ENCODE measurements around the gene PIP4K2C.
"Not testable (repeated sequence)": the region's sequence is repeated elsewhere in the genome, so short reads cannot be mapped to it uniquely, and the experiment has no call there.

PIP4K2C gene

DNA sequence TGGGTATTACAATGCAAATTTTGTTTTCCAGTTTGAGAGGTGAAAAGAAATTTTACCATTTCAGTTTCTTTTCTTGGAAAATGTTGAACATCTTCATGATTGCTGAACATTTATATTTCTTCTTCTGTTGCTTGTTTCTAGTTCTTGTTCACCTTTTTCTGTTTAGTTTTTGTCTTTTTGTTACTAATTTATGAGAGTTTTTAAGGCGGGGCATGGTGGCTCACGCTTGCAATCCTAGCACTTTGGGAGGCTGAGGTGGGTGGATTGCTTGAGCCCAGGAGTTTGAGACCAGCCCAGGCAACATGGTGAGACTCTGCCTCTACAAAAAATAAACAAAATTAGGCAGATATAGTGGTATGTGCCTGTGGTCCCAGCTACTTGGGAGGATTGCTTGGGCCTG, 30.5 kb upstream of the PIP4K2C start:
- no peak for DNase-seq

DNA sequence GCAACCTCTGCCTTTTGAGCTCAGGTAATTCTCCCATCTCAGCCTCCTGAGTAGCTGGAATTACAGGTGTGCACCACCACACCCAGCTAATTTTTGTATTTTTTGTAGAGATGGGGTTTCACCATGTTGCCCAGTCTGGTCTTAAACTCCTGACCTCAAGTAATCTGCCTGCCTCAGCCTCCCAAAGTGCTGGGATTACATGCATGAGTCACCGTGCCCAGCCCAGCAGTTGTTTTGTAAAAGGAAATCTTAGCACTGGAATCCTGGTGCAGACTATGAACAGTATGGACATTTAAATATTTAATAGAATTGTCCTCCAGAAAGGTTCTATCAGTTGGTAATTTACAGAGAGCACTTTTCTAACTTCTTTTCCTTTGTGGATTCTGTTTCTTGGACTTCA, 29.9 kb upstream of the PIP4K2C start:
- DNase-seq: not testable (repeated sequence)

DNA sequence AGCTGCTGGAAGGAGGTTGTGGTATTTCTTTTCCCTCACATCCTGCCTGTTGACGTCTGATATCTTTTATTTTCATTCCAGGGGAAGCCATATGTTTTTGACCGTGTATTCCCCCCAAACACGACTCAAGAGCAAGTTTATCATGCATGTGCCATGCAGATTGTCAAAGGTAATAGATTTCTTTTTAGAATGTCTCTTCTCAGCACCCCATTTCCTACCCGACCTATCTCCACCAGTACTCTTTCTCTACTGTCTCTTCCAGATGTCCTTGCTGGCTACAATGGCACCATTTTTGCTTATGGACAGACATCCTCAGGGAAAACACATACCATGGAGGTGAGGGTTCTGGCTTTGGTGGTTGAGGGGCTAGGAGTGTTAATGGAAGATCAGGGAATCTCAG, 27.6 kb upstream of the PIP4K2C start:
- DNase-seq: no peak

DNA sequence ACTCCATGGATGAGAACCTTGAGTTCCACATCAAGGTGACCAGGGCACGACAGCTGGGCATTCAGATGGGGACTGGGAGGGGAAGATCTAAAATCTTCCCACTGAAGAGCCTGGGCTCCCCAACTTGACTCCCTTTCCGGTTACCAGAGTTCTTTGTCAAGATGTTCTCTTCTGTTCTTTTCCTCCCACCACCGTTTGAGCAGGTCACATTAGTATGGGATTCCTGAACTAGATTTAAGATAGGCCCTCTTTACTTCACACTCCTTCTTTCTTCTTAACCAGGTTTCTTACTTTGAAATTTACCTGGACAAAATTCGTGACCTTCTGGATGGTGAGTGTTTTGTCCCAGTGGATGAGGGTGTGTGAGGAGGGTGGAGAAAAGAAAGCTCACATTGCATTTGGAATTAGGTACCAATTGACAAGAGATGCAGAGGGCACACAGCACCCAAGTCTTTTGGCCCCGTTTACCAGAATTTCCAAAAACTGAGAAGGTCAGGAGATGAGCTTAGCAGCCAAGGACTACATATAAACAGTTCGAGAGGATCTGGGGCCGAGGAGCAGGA, 26.7 kb upstream of the PIP4K2C start:
- DNase-seq: no peak

DNA sequence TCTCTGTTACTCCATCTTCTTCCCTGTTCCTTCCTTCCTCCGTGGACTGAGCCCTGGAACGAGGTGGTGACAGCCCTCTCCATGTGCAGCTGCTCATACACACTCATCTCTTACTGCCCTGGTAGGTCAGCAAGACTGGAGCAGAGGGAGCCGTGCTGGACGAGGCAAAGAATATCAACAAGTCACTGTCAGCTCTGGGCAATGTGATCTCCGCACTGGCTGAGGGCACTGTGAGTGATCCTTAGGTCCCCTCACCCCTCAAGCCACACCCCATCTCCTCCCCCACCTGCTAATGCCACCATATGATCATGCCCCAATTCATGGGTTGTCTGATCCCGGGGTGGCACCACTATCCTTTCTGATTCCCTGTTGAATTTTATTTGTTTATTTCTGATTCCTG, 22.2 kb upstream of the PIP4K2C start:
- DNase-seq: no peak

DNA sequence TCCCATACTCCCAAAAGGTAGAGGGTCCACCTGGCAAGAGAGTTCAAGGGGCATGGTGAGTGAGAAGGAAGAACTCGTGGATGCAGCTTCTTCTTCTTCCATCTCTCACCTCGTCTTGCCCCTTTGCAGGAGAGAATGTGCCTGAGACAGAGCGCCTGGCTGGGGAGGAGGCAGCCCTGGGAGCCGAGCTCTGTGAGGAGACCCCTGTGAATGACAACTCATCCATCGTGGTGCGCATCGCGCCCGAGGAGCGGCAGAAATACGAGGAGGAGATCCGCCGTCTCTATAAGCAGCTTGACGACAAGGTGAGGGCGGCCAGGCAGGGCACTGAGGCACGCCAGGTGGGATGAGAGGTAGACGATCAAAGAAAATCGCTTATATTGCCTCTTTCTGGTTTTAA, 21.1 kb upstream of the PIP4K2C start:
- DNase-seq: no peak

DNA sequence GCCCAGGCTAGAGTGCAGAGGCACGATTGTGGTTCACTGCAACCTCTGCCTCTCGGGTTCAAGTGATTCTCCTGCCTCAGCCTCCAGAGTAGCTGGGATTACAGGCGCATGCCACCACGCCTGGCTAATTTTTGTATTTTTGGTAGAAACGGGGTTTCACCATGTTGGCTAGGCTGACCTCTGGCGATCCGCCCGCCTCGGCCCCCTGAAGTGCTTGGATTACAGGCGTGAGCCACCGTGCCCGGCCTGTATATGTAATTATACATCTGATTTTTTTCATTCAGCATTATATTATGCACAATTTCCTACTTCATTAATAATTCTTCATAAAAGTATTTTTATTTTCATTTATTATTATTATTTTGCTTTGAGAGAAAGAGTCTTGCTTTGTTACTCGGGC, 20.6 kb upstream of the PIP4K2C start:
- not testable (repeated sequence) for DNase-seq

DNA sequence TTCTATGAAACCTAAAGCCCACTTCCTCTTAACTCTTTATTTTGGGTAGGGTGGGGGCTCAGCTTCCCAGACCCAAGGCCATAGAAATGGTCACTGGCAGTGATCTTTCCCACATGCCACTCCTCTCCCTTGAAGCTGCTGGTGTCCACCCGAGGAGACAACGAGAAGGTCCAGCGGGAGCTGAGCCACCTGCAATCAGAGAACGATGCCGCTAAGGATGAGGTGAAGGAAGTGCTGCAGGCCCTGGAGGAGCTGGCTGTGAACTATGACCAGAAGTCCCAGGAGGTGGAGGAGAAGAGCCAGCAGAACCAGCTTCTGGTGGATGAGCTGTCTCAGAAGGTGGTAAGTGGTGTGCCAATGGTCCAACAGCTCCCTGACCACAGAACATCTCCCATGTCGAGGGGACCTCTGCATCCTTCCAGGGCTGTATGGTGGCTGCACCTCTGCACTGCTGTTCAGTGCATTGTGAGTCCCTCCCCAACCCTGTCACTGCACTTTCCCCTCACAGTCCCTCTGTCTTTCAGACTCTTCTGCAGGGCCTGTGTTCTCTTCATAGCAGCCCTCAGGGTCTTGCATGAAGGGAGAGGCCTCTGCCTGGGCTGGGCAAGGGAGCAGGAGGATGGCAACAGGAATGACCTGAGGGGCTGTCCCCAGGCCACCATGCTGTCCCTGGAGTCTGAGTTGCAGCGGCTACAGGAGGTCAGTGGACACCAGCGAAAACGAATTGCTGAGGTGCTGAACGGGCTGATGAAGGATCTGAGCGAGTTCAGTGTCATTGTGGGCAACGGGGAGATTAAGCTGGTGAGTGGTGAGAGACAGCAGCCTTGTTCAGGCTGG, 18.8 kb upstream of the PIP4K2C start:
- no peak for DNase-seq

DNA sequence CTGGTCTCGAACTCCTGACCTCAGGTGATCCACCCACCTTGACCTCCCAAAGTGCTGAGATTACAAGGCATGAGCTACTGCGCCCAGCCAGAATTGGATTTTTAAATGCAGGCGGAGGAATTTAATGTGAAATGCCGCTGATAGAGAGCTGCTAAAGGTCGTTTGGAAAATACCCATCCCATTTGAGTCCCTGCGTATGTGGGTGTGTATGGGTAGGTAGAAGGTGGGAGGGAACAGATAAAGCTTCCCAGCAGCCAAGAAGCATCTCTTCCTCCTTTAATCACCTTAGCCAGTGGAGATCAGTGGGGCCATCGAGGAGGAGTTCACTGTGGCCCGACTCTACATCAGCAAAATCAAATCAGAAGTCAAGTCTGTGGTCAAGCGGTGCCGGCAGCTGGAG, 16.2 kb upstream of the PIP4K2C start:
- no peak for DNase-seq

DNA sequence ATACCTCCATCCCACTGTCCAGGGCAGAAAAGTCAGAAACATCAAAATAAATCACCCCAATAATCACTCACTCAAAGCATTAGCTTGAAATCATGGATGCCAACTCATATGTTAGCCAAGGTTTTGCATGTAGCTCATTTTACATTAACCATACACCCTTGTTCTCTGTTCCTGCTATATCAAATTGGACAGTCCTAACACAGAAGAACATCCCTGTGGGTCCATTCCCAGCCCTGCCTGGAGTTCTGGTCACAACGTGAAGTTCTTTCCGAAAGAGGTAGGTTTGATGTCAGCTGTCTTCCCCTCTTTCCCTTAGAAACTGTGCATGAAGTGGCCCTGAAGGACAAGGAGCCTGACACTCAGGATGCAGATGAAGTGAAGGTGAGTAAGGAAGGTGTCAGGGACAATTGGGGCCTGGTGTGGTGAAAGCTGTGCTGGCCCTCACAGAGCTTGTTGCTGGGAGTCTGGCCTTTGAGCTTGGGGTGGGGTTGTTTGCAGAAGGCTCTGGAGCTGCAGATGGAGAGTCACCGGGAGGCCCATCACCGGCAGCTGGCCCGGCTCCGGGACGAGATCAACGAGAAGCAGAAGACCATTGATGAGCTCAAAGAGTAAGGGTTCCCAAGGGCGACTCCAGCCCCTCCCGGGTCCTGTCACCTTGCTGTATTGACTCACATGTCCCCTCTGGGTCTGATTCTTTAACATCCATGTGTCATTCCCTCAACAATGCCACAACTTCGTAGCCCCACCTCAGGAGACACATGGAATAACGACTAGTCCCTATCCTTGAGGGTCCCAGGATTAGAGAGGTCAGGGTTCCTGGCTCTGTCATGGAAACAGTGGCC, 15.0 kb upstream of the PIP4K2C start:
- no peak for DNase-seq

DNA sequence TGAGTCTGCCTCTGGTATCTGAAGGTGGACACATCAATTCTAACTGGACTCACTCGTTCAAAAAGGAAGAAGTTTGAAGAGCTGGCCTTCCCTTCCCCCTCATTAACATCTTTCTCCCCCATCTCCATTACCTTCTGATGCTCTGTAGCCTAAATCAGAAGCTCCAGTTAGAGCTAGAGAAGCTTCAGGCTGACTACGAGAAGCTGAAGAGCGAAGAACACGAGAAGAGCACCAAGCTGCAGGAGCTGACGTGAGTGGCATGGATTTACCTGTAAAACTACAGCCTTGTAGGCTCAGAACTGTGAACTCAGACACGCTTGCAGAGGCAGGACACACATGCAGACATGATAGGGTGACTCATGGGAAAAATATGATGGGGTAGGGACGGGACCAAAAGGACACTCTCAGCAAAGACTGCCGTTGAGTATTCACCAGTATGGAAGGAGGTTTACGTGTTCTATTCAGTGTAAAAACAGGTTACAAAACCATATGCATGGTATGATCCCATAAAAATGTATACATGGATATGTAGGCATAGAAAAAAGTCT, 14.3 kb upstream of the PIP4K2C start:
- DNase-seq: no peak

DNA sequence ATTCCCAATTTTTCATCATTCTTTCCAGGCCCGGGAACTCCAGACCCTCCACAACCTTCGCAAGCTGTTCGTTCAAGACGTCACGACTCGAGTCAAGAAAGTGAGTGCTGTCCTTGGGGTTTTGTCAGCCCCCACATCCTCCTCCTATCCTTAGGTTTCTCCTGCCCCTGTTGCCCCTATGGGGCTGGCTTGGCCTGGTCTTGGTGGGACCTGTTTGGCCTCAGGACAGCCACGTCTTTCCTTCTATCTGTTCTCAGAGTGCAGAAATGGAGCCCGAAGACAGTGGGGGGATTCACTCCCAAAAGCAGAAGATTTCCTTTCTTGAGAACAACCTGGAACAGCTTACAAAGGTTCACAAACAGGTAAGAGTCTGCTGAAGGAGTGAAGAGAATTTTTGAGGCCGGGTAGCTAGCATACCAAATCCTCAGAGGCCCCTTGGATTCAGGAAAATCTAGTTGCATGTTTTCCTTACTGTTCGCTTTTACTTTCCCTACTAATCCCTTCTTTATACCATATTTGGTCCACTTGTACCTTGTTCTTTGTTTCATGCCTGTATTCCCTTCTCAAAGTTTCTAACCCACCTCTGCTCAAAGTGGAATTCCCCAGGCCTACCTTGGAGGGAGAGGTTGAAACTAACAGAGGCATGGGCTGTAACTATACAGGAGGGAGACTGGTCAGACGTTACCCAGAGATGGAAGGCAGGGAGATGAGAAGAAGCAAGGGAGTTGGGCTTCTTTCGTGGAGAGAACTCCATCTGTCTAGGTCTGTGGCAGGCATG, 12.8 kb upstream of the PIP4K2C start:
- DNase-seq: no peak

DNA sequence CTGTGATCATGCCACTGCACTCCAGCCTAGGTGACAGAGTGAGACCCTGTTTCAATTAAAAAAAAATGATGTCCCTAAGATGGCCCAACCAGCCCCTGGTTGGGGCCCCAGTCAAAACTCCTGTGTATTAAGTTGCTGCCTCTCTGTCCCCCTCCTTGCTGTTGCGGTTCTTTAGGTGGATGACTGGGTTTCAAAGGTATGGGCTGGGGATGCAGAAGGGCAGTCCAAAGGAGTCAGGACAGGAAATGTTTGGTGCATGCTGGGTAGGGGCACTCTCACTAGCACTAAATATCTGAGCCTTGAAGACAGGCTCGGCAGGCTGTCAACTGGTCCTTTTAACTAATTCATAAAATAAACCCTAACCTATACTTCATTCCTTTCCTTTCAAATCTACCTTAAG, 12.0 kb upstream of the PIP4K2C start:
- DNase-seq: no peak

DNA sequence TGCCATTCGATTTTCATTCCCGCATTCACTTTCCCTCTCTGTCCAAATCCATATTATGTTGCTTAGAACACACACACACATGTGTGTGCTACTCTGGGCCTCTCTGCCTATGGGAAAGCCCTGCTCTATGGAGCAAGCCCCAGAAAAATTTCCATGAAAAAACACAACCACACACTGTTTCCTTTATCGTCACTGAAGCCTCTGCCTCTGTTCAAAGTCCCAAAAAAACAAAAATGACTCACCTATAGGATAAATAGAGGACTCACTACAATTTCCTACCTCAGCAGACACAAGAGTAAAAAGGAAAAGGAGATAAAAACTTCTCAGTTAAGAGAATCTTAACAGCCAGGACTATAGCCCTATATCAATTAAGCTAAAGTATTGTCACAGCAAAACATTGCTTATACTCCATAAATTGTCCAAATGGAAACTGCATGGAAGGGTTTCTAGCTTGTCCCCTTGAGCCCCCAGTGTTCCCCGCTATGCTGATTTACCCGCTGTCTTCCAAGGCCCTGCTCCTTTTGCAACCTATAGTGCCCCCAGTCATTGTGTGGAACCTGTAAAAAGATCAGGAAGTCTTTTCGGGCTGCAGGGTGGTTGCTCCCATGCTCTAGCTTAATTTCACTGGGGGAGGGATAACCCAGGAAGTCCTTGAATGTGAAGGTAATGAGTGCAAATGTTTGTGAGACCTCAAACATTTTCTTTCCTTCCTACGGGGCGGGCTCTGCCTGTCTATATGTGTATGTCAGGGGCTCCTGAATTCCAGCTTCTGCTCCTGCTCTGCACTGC, 11.1 kb upstream of the PIP4K2C start:
- DNase-seq: no peak

DNA sequence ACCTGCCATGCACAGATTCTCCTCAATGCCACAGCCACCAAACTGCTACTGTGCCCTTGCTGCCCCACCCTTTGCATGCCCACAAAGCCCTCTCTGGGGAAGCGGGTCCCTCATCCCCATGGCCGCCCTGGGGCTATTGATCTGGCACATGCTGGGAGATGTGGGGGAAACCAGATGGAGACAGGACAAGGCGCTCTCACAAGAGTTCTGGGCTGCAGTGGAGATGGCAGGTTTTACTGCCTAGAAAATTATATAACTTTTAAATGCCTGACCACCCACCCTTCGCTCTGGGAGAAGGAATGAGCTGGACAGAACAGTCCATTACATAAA, 10.6 kb upstream of the PIP4K2C start:
- no peak for DNase-seq

DNA sequence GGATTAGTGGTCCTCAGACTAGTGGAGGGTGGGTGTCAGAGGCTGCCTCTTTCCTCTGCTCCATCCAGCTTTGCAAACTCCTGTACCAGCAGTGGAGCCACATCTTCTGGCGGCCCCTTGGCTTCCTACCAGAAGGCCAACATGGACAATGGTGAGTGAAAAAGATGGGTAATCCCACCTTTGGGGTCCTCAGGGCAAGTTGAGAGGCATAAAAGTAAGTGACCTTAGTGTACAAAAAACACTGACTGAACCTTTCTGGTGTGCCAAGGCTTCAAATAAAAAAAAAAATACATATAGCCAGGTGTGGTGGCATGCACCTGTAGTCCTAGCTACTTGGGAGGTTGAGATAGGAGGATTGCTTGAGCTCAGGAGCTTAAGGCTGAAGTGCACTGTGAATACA, 9.2 kb upstream of the PIP4K2C start:
- no peak for DNase-seq

DNA sequence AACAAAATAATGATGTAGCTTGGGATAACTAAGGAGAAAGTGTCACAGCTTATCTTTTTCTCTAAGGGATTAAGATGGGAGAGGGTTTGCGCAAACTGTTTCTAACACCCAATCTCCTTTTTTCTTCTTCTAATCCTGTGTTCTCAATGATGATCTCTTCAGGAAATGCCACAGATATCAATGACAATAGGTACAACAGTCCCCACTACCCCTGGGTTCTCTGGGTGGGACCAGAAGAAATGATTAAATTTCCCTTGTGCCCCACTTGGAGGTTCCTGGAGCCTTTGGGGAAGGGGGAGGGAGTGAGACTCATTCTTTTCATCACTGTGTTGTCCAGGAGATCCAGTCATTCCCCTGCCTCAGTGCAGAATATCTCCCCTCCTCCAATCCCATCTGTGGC, 8.6 kb upstream of the PIP4K2C start:
- no peak for DNase-seq

DNA sequence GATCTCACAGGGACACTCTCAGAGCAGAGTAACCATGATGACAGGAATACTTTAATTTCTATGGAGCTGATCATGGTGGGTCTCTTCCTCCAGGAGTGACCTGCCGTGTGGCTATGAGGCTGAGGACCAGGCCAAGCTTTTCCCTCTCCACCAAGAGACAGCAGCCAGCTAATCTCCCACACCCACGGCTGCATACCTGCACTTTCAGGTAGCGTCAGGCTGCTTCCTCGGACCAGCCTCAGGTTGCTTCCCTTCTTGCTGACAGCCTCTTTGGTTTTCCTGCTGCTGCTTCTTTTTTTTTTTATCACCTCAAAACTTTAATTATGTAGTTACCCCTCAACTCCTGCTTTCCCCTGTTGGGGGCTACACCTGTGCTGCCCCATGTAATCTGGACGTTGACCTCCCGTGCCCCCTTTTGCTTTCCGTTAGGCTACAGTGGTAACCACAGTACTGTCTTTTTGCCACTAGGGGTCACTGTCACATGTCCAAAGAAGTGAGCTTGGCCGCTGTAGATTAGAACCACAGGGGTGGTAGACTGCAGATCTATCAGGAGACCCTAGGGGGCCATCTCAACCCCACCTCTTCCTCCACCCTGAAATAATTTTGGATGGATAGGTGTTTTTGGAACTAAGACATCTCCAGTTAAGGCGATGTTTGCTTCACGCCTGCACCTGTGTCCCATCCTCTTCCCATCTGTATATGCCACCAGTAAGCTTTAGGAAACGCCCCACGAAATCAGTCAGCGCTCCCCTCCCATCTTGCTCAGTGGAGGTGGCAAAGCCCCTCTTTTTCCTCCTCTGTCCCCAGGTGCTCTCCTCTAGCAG, 7.8 kb upstream of the PIP4K2C start:
- peak; percentile 62 for DNase-seq

DNA sequence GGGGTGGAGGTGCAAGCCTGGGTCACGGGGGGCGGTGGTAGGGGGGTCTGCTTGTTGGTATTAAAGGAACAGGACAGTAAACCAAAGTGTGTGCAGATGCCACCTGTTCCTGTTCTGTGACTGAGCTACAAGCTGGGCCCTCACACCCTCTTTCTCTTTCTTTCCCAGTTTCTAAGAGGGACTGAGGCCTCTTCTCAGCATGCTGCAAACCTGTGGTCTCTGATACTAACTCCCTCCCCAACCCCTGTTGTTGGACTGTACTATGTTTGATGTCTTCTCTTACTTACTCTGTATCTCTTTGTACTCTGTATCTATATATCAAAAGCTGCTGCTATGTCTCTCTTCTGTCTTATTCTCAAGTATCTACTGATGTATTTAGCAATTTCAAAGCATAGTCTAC, 6.9 kb upstream of the PIP4K2C start:
- DNase-seq: no peak

DNA sequence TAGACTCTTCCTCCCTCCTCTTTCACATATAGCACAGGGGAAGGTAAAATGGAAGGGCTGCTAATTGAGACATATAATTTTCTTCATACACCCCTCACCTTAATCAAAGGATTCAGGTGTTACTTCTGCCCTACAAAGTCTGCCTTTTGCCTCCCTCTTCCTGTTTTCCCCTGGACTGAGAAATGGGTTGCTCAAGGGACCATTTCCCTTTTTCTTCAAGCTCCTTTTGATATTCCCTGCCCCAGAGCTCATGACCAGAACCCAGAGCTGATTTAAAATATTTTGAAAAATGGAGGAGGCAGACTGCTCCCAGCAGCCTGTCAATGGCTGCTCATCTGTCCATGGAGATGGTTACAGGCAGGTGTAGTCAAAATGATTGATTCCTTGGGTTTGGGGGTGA, 6.3 kb upstream of the PIP4K2C start:
- DNase-seq: no peak

DNA sequence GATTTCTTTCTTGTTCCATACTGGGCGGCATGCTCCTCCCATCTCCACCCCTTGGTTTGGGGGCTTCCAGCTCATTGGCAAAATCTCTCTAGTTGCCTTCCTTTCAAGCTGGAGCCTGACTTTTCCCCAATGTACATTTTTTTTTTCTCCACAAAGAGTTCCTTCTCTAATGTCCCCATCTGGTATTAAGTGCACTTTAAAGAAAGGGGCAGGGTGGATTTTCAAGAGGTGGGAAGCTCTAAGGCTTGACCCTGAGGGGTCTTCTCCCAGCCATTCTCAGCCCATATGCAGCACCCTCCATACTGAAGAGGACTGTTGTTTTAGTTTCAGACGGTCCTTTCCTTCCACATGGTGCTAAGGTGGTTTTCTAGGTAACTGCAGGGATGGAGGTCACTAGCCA, 5.8 kb upstream of the PIP4K2C start:
- no peak for DNase-seq
